ENCODE data around the gene ODF2.
A peak's percentile ranks its signal among the peaks of the same experiment; 100 is the strongest.

The ODF2 gene

GRCh38 chr9:128438343-128439109, 17.3 kb upstream of the ODF2 start:
- no peak for TF ChIP-seq EGR1 (IDR thresholded peaks at IDR 0.05)
- no peak for TF ChIP-seq TAF1 (IDR thresholded peaks at IDR 0.05; ENCODE audit: low read depth)
- TF ChIP-seq, protein P1, sequence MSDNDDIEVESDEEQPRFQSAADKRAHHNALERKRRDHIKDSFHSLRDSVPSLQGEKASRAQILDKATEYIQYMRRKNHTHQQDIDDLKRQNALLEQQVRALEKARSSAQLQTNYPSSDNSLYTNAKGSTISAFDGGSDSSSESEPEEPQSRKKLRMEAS (IDR thresholded peaks at IDR 0.05) = peak; percentile 41; the same call in 1 of the 2 replicates
- no peak for TF ChIP-seq CREB1 (IDR thresholded peaks at IDR 0.05; ENCODE audit: low read depth)
- TF ChIP-seq CEBPB (IDR thresholded peaks at IDR 0.05) = no peak
- TF ChIP-seq EP300 (IDR thresholded peaks at IDR 0.05; ENCODE audit: borderline replicate concordance) = no peak
- TF ChIP-seq REST (IDR thresholded peaks at IDR 0.05; ENCODE audit: low read depth) = no peak
- no peak for TF ChIP-seq FOXM1 (IDR thresholded peaks at IDR 0.05; ENCODE audit: borderline replicate concordance, low read depth)
- TF ChIP-seq, protein P2, sequence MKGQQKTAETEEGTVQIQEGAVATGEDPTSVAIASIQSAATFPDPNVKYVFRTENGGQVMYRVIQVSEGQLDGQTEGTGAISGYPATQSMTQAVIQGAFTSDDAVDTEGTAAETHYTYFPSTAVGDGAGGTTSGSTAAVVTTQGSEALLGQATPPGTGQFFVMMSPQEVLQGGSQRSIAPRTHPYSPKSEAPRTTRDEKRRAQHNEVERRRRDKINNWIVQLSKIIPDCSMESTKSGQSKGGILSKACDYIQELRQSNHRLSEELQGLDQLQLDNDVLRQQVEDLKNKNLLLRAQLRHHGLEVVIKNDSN (IDR thresholded peaks at IDR 0.05) = no peak
- peak; percentile 76 for TF ChIP-seq ZBTB7A (IDR thresholded peaks at IDR 0.05; ENCODE audit: low read depth)
- no peak for TF ChIP-seq TEAD4 (IDR thresholded peaks at IDR 0.05)
- TF ChIP-seq YY1 (IDR thresholded peaks at IDR 0.05; ENCODE audit: low read depth) = no peak
- peak; percentile 75 for TF ChIP-seq RAD21 (IDR thresholded peaks at IDR 0.05; ENCODE audit: low read depth)
- no peak for TF ChIP-seq TCF12 (IDR thresholded peaks at IDR 0.05; ENCODE audit: low read depth)
- TF ChIP-seq NFIC (IDR thresholded peaks at IDR 0.05) = peak; percentile 80

GRCh38 chr9:128439273-128439672, 16.5 kb upstream of the ODF2 start:
- TF ChIP-seq TAF1 (IDR thresholded peaks at IDR 0.05; ENCODE audit: low read depth) (no peak), TEAD4 (IDR thresholded peaks at IDR 0.05) (no peak), CREB1 (IDR thresholded peaks at IDR 0.05; ENCODE audit: low read depth) (no peak), CEBPB (IDR thresholded peaks at IDR 0.05) (no peak), NFIC (IDR thresholded peaks at IDR 0.05) (no peak), YY1 (IDR thresholded peaks at IDR 0.05; ENCODE audit: low read depth) (no peak), REST (IDR thresholded peaks at IDR 0.05; ENCODE audit: low read depth) (no peak), ZBTB7A (IDR thresholded peaks at IDR 0.05; ENCODE audit: low read depth) (no peak), EGR1 (IDR thresholded peaks at IDR 0.05) (no peak), RAD21 (IDR thresholded peaks at IDR 0.05; ENCODE audit: low read depth) (no peak), FOXM1 (IDR thresholded peaks at IDR 0.05; ENCODE audit: borderline replicate concordance, low read depth) (no peak), EP300 (IDR thresholded peaks at IDR 0.05; ENCODE audit: borderline replicate concordance) (no peak), TCF12 (IDR thresholded peaks at IDR 0.05; ENCODE audit: low read depth) (no peak)
- TF ChIP-seq, protein P2 (IDR thresholded peaks at IDR 0.05) = no peak
- TF ChIP-seq, protein P1 (IDR thresholded peaks at IDR 0.05) = no peak

DNA sequence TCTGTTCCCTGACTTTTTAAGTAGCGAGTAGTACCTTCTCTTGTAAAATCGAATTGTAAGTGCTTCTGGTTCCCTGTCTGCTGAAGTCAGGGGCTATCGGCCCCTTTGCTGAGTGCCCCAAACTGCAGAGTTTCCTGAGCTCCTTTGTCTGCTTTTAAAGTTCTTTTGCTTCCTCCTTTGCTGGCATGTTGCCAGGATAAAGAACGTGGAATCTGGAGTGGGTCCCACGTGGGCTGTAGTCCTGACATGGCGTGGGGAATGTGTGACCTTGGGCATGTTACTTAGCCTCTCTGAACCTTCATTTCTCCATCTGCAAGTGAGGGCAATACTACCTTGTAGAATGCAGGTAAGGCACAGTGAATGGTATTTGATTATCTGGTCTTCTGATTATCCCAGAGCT, 13.7 kb upstream of the ODF2 start:
- TF ChIP-seq NFIC (IDR thresholded peaks at IDR 0.05) (peak; percentile 55; the same call in 1 of the 2 replicates), RAD21 (IDR thresholded peaks at IDR 0.05; ENCODE audit: low read depth) (no peak)

DNA sequence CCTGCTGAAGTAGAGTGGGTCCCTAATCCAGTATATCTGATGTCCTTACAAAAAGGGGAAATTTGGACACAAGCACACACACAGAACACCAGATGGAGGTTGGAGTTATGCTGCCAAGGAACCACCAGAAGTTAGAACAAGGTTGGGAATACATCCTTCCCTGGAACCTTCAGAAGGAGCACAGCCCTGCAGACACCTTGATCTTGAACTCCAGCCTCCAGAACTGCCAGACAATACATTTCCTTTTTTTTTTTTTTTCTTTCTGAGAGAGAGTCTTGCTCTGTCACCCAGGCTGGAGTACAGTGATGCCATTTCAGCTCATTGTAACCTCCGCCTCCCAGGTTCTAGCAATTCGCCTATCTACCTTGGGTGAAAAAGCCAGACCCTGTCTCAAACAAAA, 7.1 kb upstream of the ODF2 start:
- TF ChIP-seq CREB1 (IDR thresholded peaks at IDR 0.05; ENCODE audit: low read depth) (no peak), RAD21 (IDR thresholded peaks at IDR 0.05; ENCODE audit: low read depth) (no peak), ZBTB7A (IDR thresholded peaks at IDR 0.05; ENCODE audit: low read depth) (no peak), REST (IDR thresholded peaks at IDR 0.05; ENCODE audit: low read depth) (no peak), EGR1 (IDR thresholded peaks at IDR 0.05) (no peak), CEBPB (IDR thresholded peaks at IDR 0.05) (no peak), NFIC (IDR thresholded peaks at IDR 0.05) (no peak), EP300 (IDR thresholded peaks at IDR 0.05; ENCODE audit: borderline replicate concordance) (no peak), TCF12 (IDR thresholded peaks at IDR 0.05; ENCODE audit: low read depth) (no peak), TEAD4 (IDR thresholded peaks at IDR 0.05) (no peak)
- TF ChIP-seq, protein P1 (IDR thresholded peaks at IDR 0.05) = no peak
- TF ChIP-seq, protein P2 (IDR thresholded peaks at IDR 0.05) = no peak
